ENCODE data around the gene LRMDA. TPM values are rescaled to one million over a fixed set of nuclear protein-coding genes. Genes with fewer than 3 reads are reported as not detected.
"Not testable (repeated sequence)": the region's sequence is repeated elsewhere in the genome, so short reads cannot be mapped to it uniquely, and the experiment has no call there.

Gene LRMDA
- total RNA-seq, 3 donors from 2014 or later: 8.3 to 17.1 (median 11.1) TPM

DNA sequence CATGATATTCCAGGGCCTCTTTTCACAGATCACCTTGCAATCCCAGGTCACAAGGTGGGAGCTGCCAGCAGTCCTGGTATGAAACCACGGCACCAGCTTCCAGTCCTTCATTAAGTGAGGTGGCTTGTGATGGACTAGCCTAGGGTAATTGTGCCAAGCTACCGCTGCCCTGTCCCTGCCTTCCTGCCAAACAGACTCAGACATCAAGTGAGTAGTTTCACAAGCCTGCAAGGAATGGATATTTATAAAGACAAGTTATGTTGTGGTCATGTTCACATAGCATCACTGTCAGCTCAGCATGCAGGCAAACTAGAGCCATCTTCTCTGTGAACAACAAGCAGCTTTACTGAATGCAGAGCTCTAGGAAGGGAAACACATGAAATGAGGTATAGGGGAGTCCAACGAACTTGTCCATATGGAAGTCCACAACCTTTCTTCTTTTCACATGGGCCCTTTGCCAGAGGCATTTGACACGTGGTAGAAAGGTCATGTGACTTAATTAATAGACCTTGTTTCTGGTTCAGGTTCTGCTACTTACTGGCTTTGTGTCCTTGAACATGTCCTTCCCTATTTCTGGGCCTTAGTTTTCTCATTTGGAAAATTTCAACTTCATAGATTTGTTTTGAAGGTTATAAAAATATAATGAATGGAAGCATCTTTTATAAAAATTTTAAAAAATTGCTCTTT is 1145.0 kb downstream of the LRMDA start:
- H3K27ac ChIP-seq: no peak overlapping the region
- H3K4me1 ChIP-seq: no peaks in the 10 kb centered on the region
- intact Hi-C loops (cut with DNase I; ENCODE audit: low total_unique reads): no loop called here
- H3K4me3 ChIP-seq: no peak overlapping the region
- H3K9me3 ChIP-seq: peaks cover 0 to 7% of the 10 kb centered on the region in 2 donors
- no peaks in the 10 kb centered on the region for H3K36me3 ChIP-seq
- H3K27me3 ChIP-seq: no peaks in the 10 kb centered on the region
- DNase-seq (ENCODE audit: low spot score in 2 of 2): peak in 1 of 2 donors; percentile 32
- TF ChIP-seq POLR2AphosphoS5 (IDR thresholded peaks at IDR 0.05): no peak
- TF ChIP-seq, protein P1, sequence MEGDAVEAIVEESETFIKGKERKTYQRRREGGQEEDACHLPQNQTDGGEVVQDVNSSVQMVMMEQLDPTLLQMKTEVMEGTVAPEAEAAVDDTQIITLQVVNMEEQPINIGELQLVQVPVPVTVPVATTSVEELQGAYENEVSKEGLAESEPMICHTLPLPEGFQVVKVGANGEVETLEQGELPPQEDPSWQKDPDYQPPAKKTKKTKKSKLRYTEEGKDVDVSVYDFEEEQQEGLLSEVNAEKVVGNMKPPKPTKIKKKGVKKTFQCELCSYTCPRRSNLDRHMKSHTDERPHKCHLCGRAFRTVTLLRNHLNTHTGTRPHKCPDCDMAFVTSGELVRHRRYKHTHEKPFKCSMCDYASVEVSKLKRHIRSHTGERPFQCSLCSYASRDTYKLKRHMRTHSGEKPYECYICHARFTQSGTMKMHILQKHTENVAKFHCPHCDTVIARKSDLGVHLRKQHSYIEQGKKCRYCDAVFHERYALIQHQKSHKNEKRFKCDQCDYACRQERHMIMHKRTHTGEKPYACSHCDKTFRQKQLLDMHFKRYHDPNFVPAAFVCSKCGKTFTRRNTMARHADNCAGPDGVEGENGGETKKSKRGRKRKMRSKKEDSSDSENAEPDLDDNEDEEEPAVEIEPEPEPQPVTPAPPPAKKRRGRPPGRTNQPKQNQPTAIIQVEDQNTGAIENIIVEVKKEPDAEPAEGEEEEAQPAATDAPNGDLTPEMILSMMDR (IDR thresholded peaks at IDR 0.05): no peak
- no peak for TF ChIP-seq POLR2A (IDR thresholded peaks at IDR 0.05)

DNA sequence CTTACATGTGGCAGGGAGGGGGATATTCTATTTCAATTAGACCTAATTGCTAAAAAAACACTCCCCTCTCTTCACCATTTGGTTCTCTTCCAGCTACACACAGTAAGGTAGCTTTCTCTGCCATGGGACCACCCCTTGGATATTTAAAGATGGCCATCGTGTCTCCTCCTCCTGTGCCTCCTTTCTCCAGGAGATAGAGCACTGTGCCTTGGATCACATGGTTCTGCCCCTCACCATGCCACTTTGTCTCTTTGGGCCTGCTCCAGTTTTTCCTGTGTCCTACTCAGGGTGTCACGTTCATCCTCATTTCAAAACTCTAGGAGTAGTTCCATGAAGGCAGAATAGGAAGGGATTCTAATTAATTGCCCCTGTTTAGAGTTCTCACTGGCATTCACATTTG is 1146.0 kb downstream of the LRMDA start:
- no peak for TF ChIP-seq POLR2AphosphoS5 (IDR thresholded peaks at IDR 0.05)
- TF ChIP-seq, protein P1 (IDR thresholded peaks at IDR 0.05): no peak
- no peak for TF ChIP-seq POLR2A (IDR thresholded peaks at IDR 0.05)
- no peaks in the 10 kb centered on the region for H3K4me1 ChIP-seq
- DNase-seq (ENCODE audit: low spot score in 2 of 2): no peak
- no peaks in the 10 kb centered on the region for H3K36me3 ChIP-seq
- no peak overlapping the region for H3K4me3 ChIP-seq
- intact Hi-C loops (cut with DNase I; ENCODE audit: low total_unique reads): no loop called here
- H3K9me3 ChIP-seq: peaks cover 0 to 7% of the 10 kb centered on the region in 2 donors
- no peak overlapping the region for H3K27ac ChIP-seq
- H3K27me3 ChIP-seq: no peaks in the 10 kb centered on the region

DNA sequence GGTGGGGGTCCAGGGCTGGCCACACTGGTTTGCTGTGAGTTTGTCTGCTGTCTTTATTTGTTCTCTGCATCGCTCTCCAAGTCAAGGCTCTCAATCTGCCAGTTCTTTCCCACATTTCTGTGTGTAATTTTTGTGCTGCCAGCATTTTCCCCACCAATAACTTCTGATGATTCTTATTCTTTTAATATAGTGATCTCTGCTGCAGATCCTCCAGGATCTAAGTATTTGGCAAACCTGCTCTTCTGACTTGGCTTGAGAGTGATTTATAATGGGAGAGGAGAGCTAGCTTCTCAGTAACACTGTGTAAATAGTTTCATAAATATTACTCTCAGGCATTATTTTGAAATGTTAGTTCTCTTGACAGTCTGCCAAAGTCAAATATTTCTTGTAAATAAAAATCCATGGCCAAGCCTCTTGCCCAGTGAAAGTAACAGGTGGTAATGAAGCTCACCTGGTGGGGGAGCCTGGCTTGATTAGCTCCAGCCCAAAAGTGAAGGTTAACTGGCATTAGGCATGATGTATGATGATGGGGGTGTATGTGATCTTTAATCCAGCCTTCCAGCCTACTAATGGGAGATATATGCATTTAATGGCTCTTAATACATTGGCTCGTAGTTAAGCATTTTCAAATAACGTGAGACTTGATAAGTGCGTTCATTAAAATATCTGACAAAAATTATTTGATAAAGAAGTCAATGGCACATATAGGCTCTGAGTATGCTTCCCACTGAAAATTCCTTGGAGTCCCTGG is 1150.3 kb downstream of the LRMDA start:
- H3K36me3 ChIP-seq: no peaks in the 10 kb centered on the region
- intact Hi-C loops (cut with DNase I; ENCODE audit: low total_unique reads): no loop called here
- H3K27me3 ChIP-seq: no peaks in the 10 kb centered on the region
- no peak overlapping the region for H3K27ac ChIP-seq
- TF ChIP-seq POLR2A (IDR thresholded peaks at IDR 0.05) (no peak), POLR2AphosphoS5 (IDR thresholded peaks at IDR 0.05) (no peak)
- TF ChIP-seq, protein P1 (IDR thresholded peaks at IDR 0.05): no peak
- H3K4me1 ChIP-seq: no peaks in the 10 kb centered on the region
- no peaks in the 10 kb centered on the region for H3K9me3 ChIP-seq
- H3K4me3 ChIP-seq: no peak overlapping the region
- no peak for DNase-seq (ENCODE audit: low spot score in 2 of 2)

DNA sequence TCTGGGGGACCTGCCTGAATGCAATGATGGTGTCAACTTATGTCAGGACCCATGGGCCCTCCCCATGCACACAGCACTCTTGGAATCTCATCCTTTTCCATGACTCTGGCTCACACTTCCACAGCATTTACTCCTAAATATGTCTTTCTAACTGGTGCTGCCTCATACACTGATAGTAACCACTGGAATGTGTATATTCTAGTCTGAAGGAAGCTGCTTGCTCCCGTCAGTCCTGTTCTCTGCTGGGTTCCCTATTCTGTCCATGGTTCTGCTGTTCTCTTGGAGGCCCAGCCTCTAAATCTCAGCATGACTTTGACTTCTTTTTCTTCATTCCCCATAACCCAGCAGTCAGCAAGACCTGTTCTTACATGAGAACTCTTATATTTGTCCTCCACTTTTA is 1151.1 kb downstream of the LRMDA start:
- H3K27me3 ChIP-seq: no peaks in the 10 kb centered on the region
- no peaks in the 10 kb centered on the region for H3K4me1 ChIP-seq
- no peaks in the 10 kb centered on the region for H3K36me3 ChIP-seq
- TF ChIP-seq POLR2A (IDR thresholded peaks at IDR 0.05) (no peak), POLR2AphosphoS5 (IDR thresholded peaks at IDR 0.05) (no peak)
- TF ChIP-seq, protein P1 (IDR thresholded peaks at IDR 0.05): no peak
- no peak for DNase-seq (ENCODE audit: low spot score in 2 of 2)
- intact Hi-C loops (cut with DNase I; ENCODE audit: low total_unique reads): no loop called here
- H3K27ac ChIP-seq: no peak overlapping the region
- H3K4me3 ChIP-seq: no peak overlapping the region
- no peaks in the 10 kb centered on the region for H3K9me3 ChIP-seq

DNA sequence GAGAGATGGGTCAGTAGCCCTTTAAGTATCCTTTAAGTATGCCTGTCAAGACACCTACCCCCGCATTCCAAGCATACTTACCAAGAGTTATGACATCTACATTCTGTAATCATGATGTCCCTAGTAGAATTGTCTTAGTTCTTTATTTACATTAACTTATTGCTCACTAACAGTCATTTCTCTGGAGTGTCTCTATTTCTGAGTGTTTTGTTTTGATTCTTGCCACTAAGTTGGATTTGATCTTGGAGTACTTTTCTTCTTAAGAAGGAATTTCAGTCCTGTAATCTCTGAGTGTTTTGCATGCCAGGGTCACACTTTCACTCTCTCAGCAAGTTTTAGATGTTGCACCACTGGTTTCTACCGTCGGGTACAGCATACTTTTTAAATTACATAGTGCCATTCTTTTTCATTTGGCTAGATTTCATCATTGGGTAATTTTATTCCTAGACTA is 1152.3 kb downstream of the LRMDA start:
- no peaks in the 10 kb centered on the region for H3K36me3 ChIP-seq
- H3K27ac ChIP-seq: no peak overlapping the region
- H3K4me1 ChIP-seq: no peaks in the 10 kb centered on the region
- no peaks in the 10 kb centered on the region for H3K27me3 ChIP-seq
- intact Hi-C loops (cut with DNase I; ENCODE audit: low total_unique reads): no loop called here
- no peaks in the 10 kb centered on the region for H3K9me3 ChIP-seq
- DNase-seq (ENCODE audit: low spot score in 2 of 2): no peak
- H3K4me3 ChIP-seq: no peak overlapping the region
- no peak for TF ChIP-seq POLR2AphosphoS5 (IDR thresholded peaks at IDR 0.05)
- TF ChIP-seq, protein P1 (IDR thresholded peaks at IDR 0.05): no peak
- no peak for TF ChIP-seq POLR2A (IDR thresholded peaks at IDR 0.05)

DNA sequence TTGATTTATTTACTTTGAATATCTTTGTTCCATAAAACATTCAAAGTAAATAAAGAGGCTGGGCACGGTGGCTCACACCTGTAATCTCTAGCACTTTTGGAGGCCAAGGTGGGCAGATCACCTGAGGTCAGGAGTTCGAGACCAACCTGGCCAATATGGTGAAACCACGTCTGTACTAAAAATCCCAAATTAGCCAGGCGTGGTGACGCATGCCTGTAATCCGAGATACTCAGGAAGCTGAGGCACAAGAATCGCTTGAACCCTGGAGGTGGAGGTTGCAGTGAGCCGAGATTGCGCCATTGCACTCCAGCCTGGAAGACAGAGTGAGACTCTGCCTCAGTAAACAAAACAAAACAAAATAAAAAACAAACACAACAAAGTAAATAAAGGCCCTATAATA is 1153.0 kb downstream of the LRMDA start:
- H3K9me3 ChIP-seq; H3K4me3 ChIP-seq; intact Hi-C loops (cut with DNase I; ENCODE audit: low total_unique reads); H3K36me3 ChIP-seq; H3K27me3 ChIP-seq; DNase-seq (ENCODE audit: low spot score in 2 of 2); H3K4me1 ChIP-seq: not testable (repeated sequence)
- peak overlapping the region in 1 of 2 donors; percentile 9 for H3K27ac ChIP-seq
